ENCODE results near the gene LRRK1.

Gene LRRK1

GRCh38 chr15:100892013-100892355 is 27.2 kb upstream of the LRRK1 start:
- TF ChIP-seq, protein P1, sequence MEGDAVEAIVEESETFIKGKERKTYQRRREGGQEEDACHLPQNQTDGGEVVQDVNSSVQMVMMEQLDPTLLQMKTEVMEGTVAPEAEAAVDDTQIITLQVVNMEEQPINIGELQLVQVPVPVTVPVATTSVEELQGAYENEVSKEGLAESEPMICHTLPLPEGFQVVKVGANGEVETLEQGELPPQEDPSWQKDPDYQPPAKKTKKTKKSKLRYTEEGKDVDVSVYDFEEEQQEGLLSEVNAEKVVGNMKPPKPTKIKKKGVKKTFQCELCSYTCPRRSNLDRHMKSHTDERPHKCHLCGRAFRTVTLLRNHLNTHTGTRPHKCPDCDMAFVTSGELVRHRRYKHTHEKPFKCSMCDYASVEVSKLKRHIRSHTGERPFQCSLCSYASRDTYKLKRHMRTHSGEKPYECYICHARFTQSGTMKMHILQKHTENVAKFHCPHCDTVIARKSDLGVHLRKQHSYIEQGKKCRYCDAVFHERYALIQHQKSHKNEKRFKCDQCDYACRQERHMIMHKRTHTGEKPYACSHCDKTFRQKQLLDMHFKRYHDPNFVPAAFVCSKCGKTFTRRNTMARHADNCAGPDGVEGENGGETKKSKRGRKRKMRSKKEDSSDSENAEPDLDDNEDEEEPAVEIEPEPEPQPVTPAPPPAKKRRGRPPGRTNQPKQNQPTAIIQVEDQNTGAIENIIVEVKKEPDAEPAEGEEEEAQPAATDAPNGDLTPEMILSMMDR (IDR thresholded peaks at IDR 0.05; ENCODE audit: extremely low read depth, missing control alignments): no peak

DNA sequence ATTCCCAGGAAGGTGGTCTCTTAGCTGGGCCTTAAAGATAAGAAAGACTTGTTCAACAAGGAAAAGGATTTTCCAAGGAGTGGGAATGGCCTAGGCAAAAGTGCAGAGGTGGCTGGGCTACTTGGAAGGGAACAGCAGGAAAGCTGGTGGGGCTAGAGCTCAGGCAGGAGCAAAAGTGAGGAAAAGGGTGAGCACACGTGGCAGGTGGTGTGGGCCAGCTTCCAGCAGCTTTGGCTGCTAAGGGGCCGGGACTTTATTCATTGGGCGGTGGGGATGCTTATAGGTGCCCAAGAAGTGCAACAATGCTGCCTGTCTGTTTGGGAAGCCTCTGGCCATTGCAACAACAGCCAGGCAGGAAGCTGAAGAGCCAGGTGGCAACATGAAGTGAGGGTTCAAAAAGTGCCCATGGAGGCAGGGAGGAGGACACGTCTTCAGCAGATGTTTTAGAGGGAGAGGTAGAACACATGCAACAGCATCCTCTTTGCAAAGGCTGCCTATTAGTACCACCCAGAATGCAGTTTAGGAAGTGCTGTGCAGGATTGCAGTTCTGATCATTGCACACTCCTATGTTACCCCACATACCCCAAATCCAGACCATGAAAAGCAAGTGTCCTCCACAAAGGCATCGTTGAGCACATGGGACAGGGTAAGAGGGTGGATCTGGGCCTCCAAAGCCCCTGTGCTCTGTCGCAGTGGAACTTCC is 25.7 kb upstream of the LRRK1 start:
- TF ChIP-seq, protein P1 (IDR thresholded peaks at IDR 0.05; ENCODE audit: extremely low read depth, missing control alignments): no peak
- DNase-seq (ENCODE audit: low spot score): no peak

More at GRCh38 chr15:100892013-100892355, 27.2 kb upstream of the LRRK1 start:
- DNase-seq (ENCODE audit: low spot score): no peak

DNA sequence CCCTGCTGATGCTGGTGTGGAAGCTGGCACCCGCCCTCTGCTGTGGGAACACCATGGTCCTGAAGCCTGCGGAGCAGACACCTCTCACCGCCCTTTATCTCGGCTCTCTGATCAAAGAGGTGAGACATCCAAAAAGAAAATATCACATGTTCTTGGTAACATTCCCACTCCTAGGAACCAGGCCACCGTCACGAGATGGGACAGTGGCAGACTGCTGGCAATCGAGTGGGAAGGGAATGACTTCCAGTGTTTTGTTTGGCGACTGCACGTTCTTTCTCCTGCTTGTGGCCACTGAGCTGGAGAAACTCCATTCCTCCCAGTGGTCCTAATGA is 25.2 kb upstream of the LRRK1 start:
- no peak for DNase-seq (ENCODE audit: low spot score)
- TF ChIP-seq, protein P1 (IDR thresholded peaks at IDR 0.05; ENCODE audit: extremely low read depth, missing control alignments): no peak

DNA sequence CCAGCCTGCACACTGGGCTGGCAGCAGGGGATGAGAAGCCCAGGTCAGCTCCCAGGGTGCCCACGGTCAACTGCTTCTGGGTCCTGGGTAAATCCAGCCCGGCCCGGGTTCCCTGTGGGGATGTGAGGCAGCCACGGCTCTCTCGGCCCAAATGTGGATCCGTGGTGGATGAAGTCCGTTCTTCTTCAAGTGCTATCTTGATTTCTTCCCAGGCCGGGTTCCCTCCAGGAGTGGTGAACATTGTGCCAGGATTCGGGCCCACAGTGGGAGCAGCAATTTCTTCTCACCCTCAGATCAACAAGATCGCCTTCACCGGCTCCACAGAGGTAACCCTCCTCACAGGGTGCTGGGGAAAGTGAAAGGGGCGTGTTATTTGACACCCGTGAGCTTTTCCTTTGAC is 23.4 kb upstream of the LRRK1 start:
- no peak for DNase-seq (ENCODE audit: low spot score)
- TF ChIP-seq, protein P1 (IDR thresholded peaks at IDR 0.05; ENCODE audit: extremely low read depth, missing control alignments): no peak

DNA sequence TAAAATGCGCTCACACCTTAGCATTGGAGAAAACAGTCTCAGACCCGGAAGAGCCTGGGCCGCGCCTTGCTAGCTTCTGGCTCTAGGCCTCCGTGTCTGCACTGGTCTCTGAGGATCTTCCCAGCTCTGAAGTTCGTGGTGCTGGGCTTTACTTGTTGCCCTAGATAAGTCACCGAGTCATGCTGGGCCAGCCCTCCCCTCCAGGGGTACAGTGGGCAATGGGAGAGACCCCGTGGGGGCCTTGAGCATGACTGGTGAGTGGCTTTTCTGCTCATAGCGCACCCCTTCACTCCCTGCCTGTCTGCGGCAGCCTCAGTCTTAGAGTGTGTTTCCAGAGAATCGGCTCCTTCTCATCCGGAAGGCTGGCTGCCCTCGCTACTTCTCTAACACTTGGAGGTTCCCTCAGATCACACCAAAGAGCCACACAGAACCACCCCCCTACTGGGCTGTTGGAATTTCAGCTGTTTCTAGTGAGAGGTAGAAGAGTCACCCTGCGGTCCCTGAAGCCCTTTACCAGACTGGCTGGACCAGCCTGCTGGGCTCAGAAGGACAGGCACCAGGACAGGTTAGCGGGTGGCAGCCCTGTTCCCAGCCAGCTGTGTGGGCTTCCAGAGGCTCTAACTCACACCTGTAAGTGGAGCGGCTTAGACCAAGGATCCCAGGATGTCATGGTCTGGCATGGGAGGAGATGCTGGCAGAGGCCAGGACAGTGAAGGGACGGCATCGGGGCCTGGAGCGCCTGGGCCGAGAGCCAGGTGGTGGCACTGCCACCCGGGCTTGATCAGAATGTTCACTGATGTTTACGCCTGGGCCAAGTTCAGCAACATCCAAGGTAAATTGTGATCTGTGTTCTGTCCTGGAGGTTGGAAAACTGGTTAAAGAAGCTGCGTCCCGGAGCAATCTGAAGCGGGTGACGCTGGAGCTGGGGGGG is 21.7 kb upstream of the LRRK1 start:
- no peak for DNase-seq (ENCODE audit: low spot score)
- TF ChIP-seq, protein P1 (IDR thresholded peaks at IDR 0.05; ENCODE audit: extremely low read depth, missing control alignments): no peak

DNA sequence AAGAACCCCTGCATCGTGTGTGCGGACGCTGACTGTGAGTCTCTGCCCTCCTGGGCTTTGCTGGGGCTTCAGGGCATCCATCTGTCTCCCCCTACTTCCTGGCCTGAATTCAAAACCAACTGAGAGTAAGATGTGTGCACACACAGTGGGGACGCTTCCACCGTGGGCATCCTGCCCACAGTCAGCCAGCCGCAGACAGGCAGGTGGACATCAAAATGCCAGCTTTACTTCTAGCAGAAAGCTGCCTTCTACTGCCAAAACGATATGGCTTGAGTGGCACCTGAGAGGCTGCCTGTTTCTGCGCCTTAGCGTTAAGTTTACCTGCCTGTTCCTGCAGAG is 21.0 kb upstream of the LRRK1 start:
- TF ChIP-seq, protein P1 (IDR thresholded peaks at IDR 0.05; ENCODE audit: extremely low read depth, missing control alignments): no peak

More for the DNA sequence above, 21.0 kb upstream of the LRRK1 start:
- DNase-seq (ENCODE audit: low spot score): no peak
